Panc1 (cell line): Measurements from ENCODE around the gene ADD1. TPM values are rescaled to one million over a fixed set of nuclear protein-coding genes. Genes with fewer than 3 reads are reported as not detected.

Experiments
- ATAC-seq: fragments of 200-7000 bp; cut with Tn5 transposase; 2 replicates; pipeline ENCODE4 v1.9.1; 2020; ENCODE audit warnings: mild to moderate bottlenecking, moderate library complexity
- BruUV-seq: library from RNA; stranded (reverse); fragments of 400-500 nt; replicated peaks from 2 replicates; lab custom pipeline; 2021; lab: Mats Ljungman, UMichigan
- CTCF ChIA-PET: fragments of 300-600 bp; sonication (Branson Sonifier 250); formaldehyde crosslinking; loops from one replicate; lab custom pipeline; 2022; ENCODE audit warnings: antibody characterized with exemption; lab: Charles Lee
- POLR2A ChIA-PET: fragments of 300-600 bp; sonication (Branson Sonifier 250); formaldehyde crosslinking; loops from one replicate; lab custom pipeline; 2022; ENCODE audit warnings: antibody characterized with exemption; lab: Charles Lee
- DNase-seq: peaks from one replicate; pipeline ENCODE4 v3.0.0-alpha.2; 2010; ENCODE audit warnings: low read depth, low spot score
- H3K27ac ChIP-seq: 2 replicates; pipeline ENCODE4 v1.5.1; 2011; ENCODE audit warnings: mild to moderate bottlenecking, low read length, inconsistent platforms
- H3K27me3 ChIP-seq: fragments of 200-500 bp; sonication (Bioruptor generic); 2 replicates; pipeline ENCODE4 v1.6.0; 2014; ENCODE audit warnings: low read length, inconsistent platforms; ENCODE audit not compliant: control insufficient read depth, insufficient read depth
- H3K36me3 ChIP-seq: fragments of 200-500 bp; sonication (Bioruptor generic); 2 replicates; pipeline ENCODE4 v1.5.1; 2014; ENCODE audit warnings: inconsistent platforms, mild to moderate bottlenecking, low read length, moderate library complexity; ENCODE audit not compliant: control insufficient read depth, insufficient read depth
- H3K4me1 ChIP-seq: 2 replicates; pipeline ENCODE4 v1.5.1; 2011; ENCODE audit warnings: inconsistent platforms, mild to moderate bottlenecking, low read length, moderate library complexity; ENCODE audit not compliant: control insufficient read depth, insufficient read depth
- H3K4me3 ChIP-seq, 2 experiments: 2 replicates each; pipeline ENCODE4 v1.5.1; 2011 to 2012; ENCODE audit warnings: low read depth in 2 of 2, low read length in 2 of 2, mild to moderate bottlenecking in 2 of 2, inconsistent platforms in 1 of 2, moderate library complexity in 1 of 2
- H3K9me3 ChIP-seq: fragments of 200-500 bp; sonication (Bioruptor generic); 2 replicates; pipeline ENCODE4 v1.5.1; 2014; ENCODE audit warnings: low read depth, mild to moderate bottlenecking, inconsistent platforms, low read length, moderate library complexity; ENCODE audit not compliant: control insufficient read depth, insufficient read depth
- POLR2AphosphoS5 ChIP-seq: IDR thresholded peaks from 2 replicates; pipeline ENCODE4 v1.6.1; 2012; ENCODE audit warnings: mild to moderate bottlenecking, low read depth, low read length, moderate library complexity
- SIN3A ChIP-seq: IDR thresholded peaks from 2 replicates; pipeline ENCODE4 v1.6.1; 2012; ENCODE audit warnings: low read depth, mild to moderate bottlenecking, low read length, moderate library complexity, borderline replicate concordance; ENCODE audit not compliant: insufficient read depth
- TCF7L2 ChIP-seq: IDR thresholded peaks from 2 replicates; pipeline ENCODE4 v1.6.1; 2011; ENCODE audit warnings: mild to moderate bottlenecking, low read depth, low read length, inconsistent platforms
- in situ Hi-C: cut with HindIII; loops from 2 replicates; pipeline ENCODE4 v1.10.0; 2016; ENCODE audit warnings: low sequenced_read_pairs, low pct_unique_long_range_greater_than_20kb
- intact Hi-C: fragments of 100-400 bp; cut with micrococcal nuclease; formaldehyde crosslinking; loops from one replicate; pipeline ENCODE4 v1.10.0; 2022; ENCODE audit not compliant: unreplicated experiment
- total RNA-seq: library from RNA; stranded (reverse); gene quantifications from one replicate; pipeline ENCODE4 v1.2.1, GENCODE V29; 2021; ENCODE audit not compliant: unreplicated experiment
- TF ChIP-seq, protein P1 (sequence below): fragments of 450-650 bp; IDR thresholded peaks from 2 replicates; pipeline ENCODE4 v1.5.1; 2017; ENCODE audit warnings: mild to moderate bottlenecking
- TF ChIP-seq, protein P2 (sequence below), 2 experiments: IDR thresholded peaks; 2 replicates each; pipeline ENCODE4 v1.6.1; 2011 to 2012; ENCODE audit warnings: low read depth in 2 of 2, control low read depth in 1 of 2, low read length in 1 of 2, mild to moderate bottlenecking in 1 of 2, moderate library complexity in 1 of 2; ENCODE audit not compliant: insufficient read depth in 1 of 2

Gene ADD1
- total RNA-seq, 1 experiment from 2014 or later, result 158 TPM

DNA sequence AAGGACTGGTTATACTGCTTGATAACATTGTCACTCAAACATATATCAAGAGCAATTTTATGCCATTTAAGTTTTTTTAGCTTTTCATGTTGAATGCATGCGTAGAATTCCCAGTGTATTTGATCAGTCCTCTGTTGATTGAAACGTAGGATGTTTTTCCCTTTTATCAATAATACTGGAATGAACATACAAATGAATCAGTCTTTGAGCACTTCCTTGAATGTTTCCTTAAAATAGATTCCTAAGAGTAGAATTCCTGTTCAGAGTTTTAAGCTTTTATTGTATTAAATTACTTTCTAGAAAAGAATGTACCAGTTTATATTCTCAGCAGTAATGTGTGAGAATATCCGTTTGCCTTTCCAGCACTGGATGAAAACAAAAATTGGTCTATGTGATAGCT, 37.8 kb downstream of the ADD1 start:
- no TSS peak for BruUV-seq
- Histone ChIP-seq H3K27me3 (no peaks in the 10 kb centered on the region), H3K4me3 (no peak overlapping the region), H3K9me3 (no peaks in the 10 kb centered on the region), H3K36me3 (peaks cover 6% of the 10 kb centered on the region; the same call in 1 of the 2 replicates), H3K4me1 (no peaks in the 10 kb centered on the region), H3K27ac (no peak overlapping the region)
- intact Hi-C loops, result no loop called here
- POLR2A ChIA-PET, result no interaction called here
- DNase-seq (no peak), ATAC-seq (no peak)
- in situ Hi-C loops, result no loop called here
- CTCF ChIA-PET, result no interaction called here
- TF ChIP-seq SIN3A (no peak), TCF7L2 (no peak)
- TF ChIP-seq, protein P1, sequence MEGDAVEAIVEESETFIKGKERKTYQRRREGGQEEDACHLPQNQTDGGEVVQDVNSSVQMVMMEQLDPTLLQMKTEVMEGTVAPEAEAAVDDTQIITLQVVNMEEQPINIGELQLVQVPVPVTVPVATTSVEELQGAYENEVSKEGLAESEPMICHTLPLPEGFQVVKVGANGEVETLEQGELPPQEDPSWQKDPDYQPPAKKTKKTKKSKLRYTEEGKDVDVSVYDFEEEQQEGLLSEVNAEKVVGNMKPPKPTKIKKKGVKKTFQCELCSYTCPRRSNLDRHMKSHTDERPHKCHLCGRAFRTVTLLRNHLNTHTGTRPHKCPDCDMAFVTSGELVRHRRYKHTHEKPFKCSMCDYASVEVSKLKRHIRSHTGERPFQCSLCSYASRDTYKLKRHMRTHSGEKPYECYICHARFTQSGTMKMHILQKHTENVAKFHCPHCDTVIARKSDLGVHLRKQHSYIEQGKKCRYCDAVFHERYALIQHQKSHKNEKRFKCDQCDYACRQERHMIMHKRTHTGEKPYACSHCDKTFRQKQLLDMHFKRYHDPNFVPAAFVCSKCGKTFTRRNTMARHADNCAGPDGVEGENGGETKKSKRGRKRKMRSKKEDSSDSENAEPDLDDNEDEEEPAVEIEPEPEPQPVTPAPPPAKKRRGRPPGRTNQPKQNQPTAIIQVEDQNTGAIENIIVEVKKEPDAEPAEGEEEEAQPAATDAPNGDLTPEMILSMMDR, result no peak
- TF ChIP-seq, protein P2, sequence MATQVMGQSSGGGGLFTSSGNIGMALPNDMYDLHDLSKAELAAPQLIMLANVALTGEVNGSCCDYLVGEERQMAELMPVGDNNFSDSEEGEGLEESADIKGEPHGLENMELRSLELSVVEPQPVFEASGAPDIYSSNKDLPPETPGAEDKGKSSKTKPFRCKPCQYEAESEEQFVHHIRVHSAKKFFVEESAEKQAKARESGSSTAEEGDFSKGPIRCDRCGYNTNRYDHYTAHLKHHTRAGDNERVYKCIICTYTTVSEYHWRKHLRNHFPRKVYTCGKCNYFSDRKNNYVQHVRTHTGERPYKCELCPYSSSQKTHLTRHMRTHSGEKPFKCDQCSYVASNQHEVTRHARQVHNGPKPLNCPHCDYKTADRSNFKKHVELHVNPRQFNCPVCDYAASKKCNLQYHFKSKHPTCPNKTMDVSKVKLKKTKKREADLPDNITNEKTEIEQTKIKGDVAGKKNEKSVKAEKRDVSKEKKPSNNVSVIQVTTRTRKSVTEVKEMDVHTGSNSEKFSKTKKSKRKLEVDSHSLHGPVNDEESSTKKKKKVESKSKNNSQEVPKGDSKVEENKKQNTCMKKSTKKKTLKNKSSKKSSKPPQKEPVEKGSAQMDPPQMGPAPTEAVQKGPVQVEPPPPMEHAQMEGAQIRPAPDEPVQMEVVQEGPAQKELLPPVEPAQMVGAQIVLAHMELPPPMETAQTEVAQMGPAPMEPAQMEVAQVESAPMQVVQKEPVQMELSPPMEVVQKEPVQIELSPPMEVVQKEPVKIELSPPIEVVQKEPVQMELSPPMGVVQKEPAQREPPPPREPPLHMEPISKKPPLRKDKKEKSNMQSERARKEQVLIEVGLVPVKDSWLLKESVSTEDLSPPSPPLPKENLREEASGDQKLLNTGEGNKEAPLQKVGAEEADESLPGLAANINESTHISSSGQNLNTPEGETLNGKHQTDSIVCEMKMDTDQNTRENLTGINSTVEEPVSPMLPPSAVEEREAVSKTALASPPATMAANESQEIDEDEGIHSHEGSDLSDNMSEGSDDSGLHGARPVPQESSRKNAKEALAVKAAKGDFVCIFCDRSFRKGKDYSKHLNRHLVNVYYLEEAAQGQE (IDR thresholded peaks at IDR 0.05; ENCODE audit: insufficient read depth in 1 of 2, low read depth in 2 of 2, low read length in 1 of 2), result no peak

DNA sequence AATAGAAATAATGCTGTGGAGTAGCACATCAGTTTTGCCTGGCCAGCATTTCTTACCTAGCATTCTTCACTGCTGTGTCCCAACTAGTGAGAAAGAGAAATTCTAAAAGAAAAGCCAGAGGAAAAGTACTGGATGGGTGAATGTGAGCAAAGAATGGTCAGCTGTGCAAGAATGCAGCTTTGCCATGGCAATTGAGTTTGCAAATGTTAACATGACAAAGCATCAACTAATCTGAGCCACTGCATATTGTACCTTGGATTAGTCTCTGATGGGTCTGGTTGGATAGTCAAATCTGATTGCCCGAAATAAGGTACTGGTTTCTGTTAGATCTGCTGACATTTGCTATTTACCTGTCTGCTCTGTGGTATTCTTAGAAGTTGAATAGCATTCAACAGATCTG, 38.7 kb downstream of the ADD1 start:
- H3K36me3 ChIP-seq, result peaks cover 6% of the 10 kb centered on the region; the same call in 1 of the 2 replicates
- no peak overlapping the region for H3K4me3 ChIP-seq
- in situ Hi-C loops, result no loop called here
- POLR2A ChIA-PET, result no interaction called here
- DNase-seq (no peak), ATAC-seq (no peak)
- BruUV-seq, result no TSS peak
- intact Hi-C loops, result no loop called here
- no peaks in the 10 kb centered on the region for H3K27me3 ChIP-seq
- no peak overlapping the region for H3K27ac ChIP-seq
- TF ChIP-seq, protein P2 (IDR thresholded peaks at IDR 0.05; ENCODE audit: insufficient read depth in 1 of 2, low read depth in 2 of 2, low read length in 1 of 2), result no peak
- TF ChIP-seq, protein P1, result no peak
- TF ChIP-seq SIN3A (no peak), TCF7L2 (no peak), POLR2AphosphoS5 (no peak)
- no peaks in the 10 kb centered on the region for H3K4me1 ChIP-seq
- CTCF ChIA-PET, result no interaction called here
- H3K9me3 ChIP-seq, result no peaks in the 10 kb centered on the region
